Body of pancreas (tissue), 4 donors: ENCODE measurements around the gene CXCR6. TPM values are rescaled to one million over a fixed set of nuclear protein-coding genes. Genes with fewer than 3 reads are reported as not detected.

Experiments
- ATAC-seq: fragments of 150-250 bp; one replicate; pipeline ENCODE4 v1.9.1; 2016
- DNase-seq, 4 donors: peaks; one replicate each; pipeline ENCODE4 v3.0.0-alpha.2; 2019
- H3K27ac ChIP-seq, 4 donors: fragments of 200-600 bp; sonication (generic); 1 replicate in 3 of 4; 2 replicates in 1 of 4; pipeline versions ENCODE4 v1.5.1 to v1.6.1; 2016 to 2019; ENCODE audit warnings: mild to moderate bottlenecking in 1 of 4, mixed read lengths in 1 of 4, moderate library complexity in 1 of 4
- H3K27me3 ChIP-seq, 2 donors: fragments of 200-600 bp; sonication (generic); one replicate each; pipeline ENCODE4 v1.6.0; 2016; ENCODE audit warnings: mild to moderate bottlenecking in 1 of 2
- H3K36me3 ChIP-seq, 2 donors: fragments of 200-600 bp; sonication (generic); replicated peaks in 1 of 2; 2 replicates each; pipeline ENCODE4 v1.5.1; 2016; ENCODE audit warnings: low read depth in 2 of 2; ENCODE audit not compliant: insufficient read depth in 1 of 2
- H3K4me1 ChIP-seq: fragments of 200-600 bp; sonication (generic); one replicate; pipeline ENCODE4 v1.6.0; 2016
- H3K4me3 ChIP-seq, 2 donors: fragments of 200-600 bp; sonication (generic); 1 replicate in 1 of 2; 2 replicates in 1 of 2; pipeline ENCODE4 v1.5.1; 2016 to 2019
- H3K9me3 ChIP-seq, 3 donors: fragments of 200-600 bp; sonication (generic); 1 replicate in 2 of 3; 2 replicates in 1 of 3; pipeline ENCODE4 v1.5.1; 2016
- CTCF ChIP-seq, 7 experiments: fragments of 450-650 bp in 4 of 7; fragments of 200-600 bp in 3 of 7; sonication (generic) in 3 of 7; IDR thresholded peaks; one replicate each; pipeline ENCODE4 v1.5.1; 2016 to 2019; ENCODE audit warnings: antibody characterized with exemption in 7 of 7
- POLR2A ChIP-seq, 3 donors: fragments of 450-650 bp; IDR thresholded peaks; one replicate each; pipeline ENCODE4 v1.6.1; 2016; ENCODE audit warnings: antibody characterized with exemption in 3 of 3, mild to moderate bottlenecking in 2 of 3
- WGBS, 2 donors: methylation state at CpG; one replicate each; pipeline ENCODE4 v1.1.5; 2017; 5-methylcytosine and 5-hydroxymethylcytosine counted together
- intact Hi-C: fragments of 100-400 bp; cut with DNase I; formaldehyde crosslinking; loops from one replicate; pipeline ENCODE4 v1.15.1; 2023
- total RNA-seq, 2 donors: library from RNA; depleted of rRNA; stranded (reverse); fragments of >200 nt; gene quantifications; one replicate each; pipeline ENCODE4 v1.1.0, GENCODE V29; 2016

CXCR6 gene
- total RNA-seq, 2 donors from 2014 or later, result 2.9 TPM; not detected in 1

GRCh38 chr3:45986303-45986982 is 43.2 kb downstream of the CXCR6 start:
- no peaks in the 10 kb centered on the region for H3K27me3 ChIP-seq
- peaks cover 81% of the 10 kb centered on the region for H3K4me1 ChIP-seq
- peak overlapping the region; percentile 88 to 94 (median 92) for H3K27ac ChIP-seq
- peak; percentile 95 for ATAC-seq
- H3K4me3 ChIP-seq, result no peak overlapping the region
- WGBS, 2 donors, result 19 to 20% methylated on average over 5 of the region's 5 CpGs
- TF ChIP-seq CTCF (IDR thresholded peaks at IDR 0.05) (no peak), POLR2A (IDR thresholded peaks at IDR 0.05) (peak in 2 of 3 donors; percentile 41 to 44)
- H3K9me3 ChIP-seq, result no peaks in the 10 kb centered on the region
- H3K36me3 ChIP-seq, result peaks cover 0 to 5% of the 10 kb centered on the region in 2 donors
- DNase-seq, result peak; percentile 79 to 93 (median 90)
- intact Hi-C loops, result no loop called here

GRCh38 chr3:45987368-45988291 is 44.4 kb downstream of the CXCR6 start:
- H3K27ac ChIP-seq, result peak overlapping the region; percentile 88 to 94 (median 92)
- TF ChIP-seq CTCF (IDR thresholded peaks at IDR 0.05) (no peak), POLR2A (IDR thresholded peaks at IDR 0.05) (no peak)
- no peaks in the 10 kb centered on the region for H3K9me3 ChIP-seq
- H3K36me3 ChIP-seq, result peaks cover 0 to 4% of the 10 kb centered on the region in 2 donors
- H3K4me3 ChIP-seq, result no peak overlapping the region
- intact Hi-C loops, result no loop called here
- peak; percentile 33 to 63 (median 54) for DNase-seq
- H3K27me3 ChIP-seq, result no peaks in the 10 kb centered on the region
- no peak for ATAC-seq
- 26 to 31% methylated on average over 8 of the region's 8 CpGs for WGBS, 2 donors
- H3K4me1 ChIP-seq, result peaks cover 92% of the 10 kb centered on the region

- DNase-seq, result peak in 1 of 4 donors; percentile 15
- H3K9me3 ChIP-seq, result no peaks in the 10 kb centered on the region
- H3K27ac ChIP-seq, result peak overlapping the region; percentile 88 to 94 (median 92)
- H3K4me1 ChIP-seq, result peaks cover 96% of the 10 kb centered on the region
- ATAC-seq, result no peak
- no peak for TF ChIP-seq POLR2A (IDR thresholded peaks at IDR 0.05)
- TF ChIP-seq CTCF (IDR thresholded peaks at IDR 0.05), result no peak
- intact Hi-C loops, result no loop called here
- no peaks in the 10 kb centered on the region for H3K27me3 ChIP-seq
- H3K4me3 ChIP-seq, result no peak overlapping the region
- H3K36me3 ChIP-seq, result no peaks in the 10 kb centered on the region
- 39 to 66% methylated on average over 4 of the region's 4 CpGs for WGBS, 2 donors
Observed at GRCh38 chr3:45988362-45988761, 45.1 kb downstream of the CXCR6 start.

- WGBS, 2 donors, result 82 to 85% methylated on average over 2 of the region's 2 CpGs
- intact Hi-C loops, result no loop called here
- H3K9me3 ChIP-seq, result no peaks in the 10 kb centered on the region
- peak overlapping the region in 3 of 4 donors; percentile 25 to 94 (median 91) for H3K27ac ChIP-seq
- ATAC-seq (no peak), DNase-seq (no peak)
- no peak overlapping the region for H3K4me3 ChIP-seq
- TF ChIP-seq POLR2A (IDR thresholded peaks at IDR 0.05), result no peak
- no peak for TF ChIP-seq CTCF (IDR thresholded peaks at IDR 0.05)
- peaks cover 96% of the 10 kb centered on the region for H3K4me1 ChIP-seq
- H3K27me3 ChIP-seq, result no peaks in the 10 kb centered on the region
- H3K36me3 ChIP-seq, result no peaks in the 10 kb centered on the region
Observed at GRCh38 chr3:45988804-45989203, 45.5 kb downstream of the CXCR6 start.
